H1 (cell line): Measurements from ENCODE around the gene PTBP3. TPM values are rescaled to one million over a fixed set of nuclear protein-coding genes. Genes with fewer than 3 reads are reported as not detected.

ENCODE experiments used
- CTCF ChIA-PET: fragments of 300-600 bp; sonication (Branson Sonifier 250); formaldehyde crosslinking; loops from one replicate; lab custom pipeline; 2021; ENCODE audit not compliant: partially characterized antibody; lab: Charles Lee
- POLR2A ChIA-PET: fragments of 300-600 bp; sonication (Branson Sonifier 250); formaldehyde crosslinking; loops from one replicate; lab custom pipeline; 2021; ENCODE audit warnings: inconsistent platforms; ENCODE audit not compliant: partially characterized antibody; lab: Charles Lee
- DNase-seq, 2 experiments: peaks; one replicate each; pipeline versions ENCODE4 v3.0.0 to v3.0.0-alpha.2; 2010 to 2022; ENCODE audit warnings: low spot score in 2 of 2, low read depth in 1 of 2, mixed read lengths in 1 of 2
- FAIRE-seq: peaks from 2 replicates; lab custom pipeline; 2011; peaks lifted over from hg19 to GRCh38; lab: Jason Lieb, UNC
- H2AFZ ChIP-seq: 2 replicates; pipeline ENCODE4 v1.8.1; 2012; ENCODE audit warnings: low read length, inconsistent platforms
- H2AK5ac ChIP-seq: 2 replicates; pipeline ENCODE4 v1.6.1; 2013; ENCODE audit warnings: low read depth, low read length
- H2BK120ac ChIP-seq: replicated peaks from 2 replicates; pipeline ENCODE3; 2013; ENCODE audit warnings: low read depth, low read length, inconsistent platforms
- H2BK12ac ChIP-seq: 2 replicates; pipeline ENCODE4 v1.6.1; 2013; ENCODE audit warnings: low read depth, low read length
- H2BK15ac ChIP-seq: 2 replicates; pipeline ENCODE4 v1.6.1; 2013; ENCODE audit warnings: low read length
- H2BK20ac ChIP-seq: 2 replicates; pipeline ENCODE4 v1.6.1; 2013; ENCODE audit warnings: low read length
- H2BK5ac ChIP-seq: 2 replicates; pipeline ENCODE4 v1.6.1; 2013; ENCODE audit warnings: low read depth, low read length
- H3K14ac ChIP-seq: 2 replicates; pipeline ENCODE4 v1.6.1; 2013; ENCODE audit warnings: inconsistent platforms; ENCODE audit not compliant: insufficient read length
- H3K18ac ChIP-seq: 2 replicates; pipeline ENCODE4 v1.6.1; 2013; ENCODE audit warnings: low read length; ENCODE audit errors: extremely low read depth
- H3K23ac ChIP-seq: 2 replicates; pipeline ENCODE4 v1.6.1; 2013; ENCODE audit warnings: inconsistent platforms; ENCODE audit not compliant: insufficient read length
- H3K23me2 ChIP-seq: 2 replicates; pipeline ENCODE4 v1.6.1; 2013; ENCODE audit warnings: low read depth, low read length
- H3K27ac ChIP-seq: 2 replicates; pipeline ENCODE4 v1.6.1; 2011; ENCODE audit warnings: low read depth, low read length, inconsistent platforms
- H3K27me3 ChIP-seq, 4 experiments: replicated peaks in 1 of 4; 1 replicate in 1 of 4; 2 replicates in 3 of 4; pipeline versions ENCODE4 v1.6.1 to v1.8.1; 2011 to 2013; ENCODE audit warnings: low read length in 3 of 4, mild to moderate bottlenecking in 3 of 4, inconsistent platforms in 2 of 4, mixed read lengths in 2 of 4, moderate library complexity in 1 of 4; ENCODE audit not compliant: control insufficient read depth in 3 of 4, insufficient read depth in 3 of 4; ENCODE audit errors: extremely low read depth in 1 of 4
- H3K36me3 ChIP-seq, 4 experiments: 2 replicates each; pipeline versions ENCODE4 v1.6.1 to v1.8.1; 2011 to 2013; ENCODE audit warnings: mild to moderate bottlenecking in 4 of 4, low read length in 3 of 4, moderate library complexity in 2 of 4, control low read depth in 1 of 4, inconsistent platforms in 1 of 4; ENCODE audit not compliant: insufficient read depth in 4 of 4, control insufficient read depth in 2 of 4
- H3K4ac ChIP-seq: replicated peaks from 2 replicates; pipeline ENCODE3; 2013; ENCODE audit warnings: low read length, low read depth, mixed read lengths, inconsistent platforms; ENCODE audit not compliant: insufficient read length
- H3K4me1 ChIP-seq, 4 experiments: replicated peaks in 1 of 4; 1 replicate in 1 of 4; 2 replicates in 3 of 4; pipeline versions ENCODE4 v1.6.1 to v1.8.1; 2011 to 2013; ENCODE audit warnings: low read length in 3 of 4, inconsistent platforms in 2 of 4, mixed read lengths in 1 of 4; ENCODE audit not compliant: insufficient read depth in 4 of 4, control insufficient read depth in 3 of 4
- H3K4me2 ChIP-seq, 2 experiments: 2 replicates each; pipeline versions ENCODE4 v1.6.1 to v1.8.1; 2011 to 2013; ENCODE audit warnings: low read depth in 2 of 2, low read length in 2 of 2, control low read depth in 1 of 2, inconsistent platforms in 1 of 2, mild to moderate bottlenecking in 1 of 2; ENCODE audit not compliant: insufficient read depth in 1 of 2
- H3K4me3 ChIP-seq, 4 experiments: fragments of 200-600, 300-600 bp in 1 of 4; sonication (generic), shearing (Covaris generic), sonication (Bioruptor Twin) in 1 of 4; 2 replicates each; pipeline versions ENCODE4 v1.5.1 to v1.8.1; 2011 to 2016; ENCODE audit warnings: low read length in 4 of 4, low read depth in 3 of 4, control low read depth in 2 of 4, inconsistent platforms in 2 of 4, mild to moderate bottlenecking in 2 of 4, mixed read lengths in 1 of 4, moderate library complexity in 1 of 4; ENCODE audit not compliant: insufficient read depth in 2 of 4; ENCODE audit errors: extremely low read depth in 1 of 4
- H3K56ac ChIP-seq: replicated peaks from 2 replicates; pipeline ENCODE3; 2013; ENCODE audit warnings: low read depth, mild to moderate bottlenecking, mixed read lengths, low read length, inconsistent platforms; ENCODE audit not compliant: insufficient read length
- H3K79me1 ChIP-seq: 2 replicates; pipeline ENCODE4 v1.6.1; 2013; ENCODE audit warnings: low read depth, low read length, control low read depth
- H3K79me2 ChIP-seq, 2 experiments: 2 replicates each; pipeline versions ENCODE4 v1.6.1 to v1.8.1; 2012 to 2013; ENCODE audit warnings: low read length in 2 of 2, mild to moderate bottlenecking in 2 of 2, inconsistent platforms in 1 of 2; ENCODE audit not compliant: insufficient read depth in 2 of 2, control insufficient read depth in 1 of 2
- H3K9ac ChIP-seq, 4 experiments: replicated peaks in 1 of 4; 1 replicate in 1 of 4; 2 replicates in 3 of 4; pipeline versions ENCODE4 v1.6.1 to v1.8.1; 2011 to 2013; ENCODE audit warnings: low read depth in 3 of 4, low read length in 3 of 4, control low read depth in 2 of 4, mild to moderate bottlenecking in 2 of 4, moderate library complexity in 2 of 4, inconsistent platforms in 1 of 4; ENCODE audit errors: extremely low read depth in 1 of 4
- H3K9me3 ChIP-seq, 2 experiments: 2 replicates each; pipeline versions ENCODE4 v1.6.1 to v1.8.1; 2012 to 2013; ENCODE audit warnings: mild to moderate bottlenecking in 2 of 2, moderate library complexity in 2 of 2, control low read depth in 1 of 2, inconsistent platforms in 1 of 2, low read depth in 1 of 2, low read length in 1 of 2, mixed read lengths in 1 of 2; ENCODE audit not compliant: insufficient read depth in 2 of 2
- H4K20me1 ChIP-seq, 2 experiments: replicated peaks in 1 of 2; 2 replicates each; pipeline versions ENCODE3 to v1.8.1; 2011 to 2013; ENCODE audit warnings: inconsistent platforms in 2 of 2, low read length in 2 of 2, mild to moderate bottlenecking in 1 of 2; ENCODE audit not compliant: insufficient read depth in 2 of 2, control insufficient read depth in 1 of 2
- H4K5ac ChIP-seq: 2 replicates; pipeline ENCODE4 v1.6.1; 2013; ENCODE audit warnings: low read length, low read depth, mixed read lengths, inconsistent platforms; ENCODE audit not compliant: insufficient read length
- H4K8ac ChIP-seq: 2 replicates; pipeline ENCODE4 v1.8.0; 2013; ENCODE audit warnings: mild to moderate bottlenecking, moderate library complexity, low read length, inconsistent platforms; ENCODE audit not compliant: insufficient read depth; ENCODE audit errors: extremely low read depth
- H4K91ac ChIP-seq: replicated peaks from 2 replicates; pipeline ENCODE3; 2013; ENCODE audit warnings: low read length, mixed read lengths, inconsistent platforms; ENCODE audit not compliant: insufficient read length
- KDM5A ChIP-seq: fragments of 200-600 bp; IDR thresholded peaks from 2 replicates; pipeline ENCODE4 v1.7.1; 2012; ENCODE audit warnings: mild to moderate bottlenecking, low read length, inconsistent platforms, mixed read lengths
- NANOG ChIP-seq: IDR thresholded peaks from 2 replicates; pipeline ENCODE4 v1.6.1; 2011; ENCODE audit warnings: low read length, low read depth, mild to moderate bottlenecking, inconsistent platforms; ENCODE audit not compliant: insufficient read depth, poor library complexity, severe bottlenecking
- POU5F1 ChIP-seq: IDR thresholded peaks from 2 replicates; pipeline ENCODE4 v1.6.1; 2011; ENCODE audit warnings: low read depth, mild to moderate bottlenecking, low read length, moderate library complexity
- SP4 ChIP-seq: IDR thresholded peaks from 2 replicates; pipeline ENCODE4 v1.6.1; 2012; ENCODE audit warnings: low read length, inconsistent platforms
- TEAD4 ChIP-seq: IDR thresholded peaks from 2 replicates; pipeline ENCODE4 v1.6.1; 2012; ENCODE audit warnings: low read depth, low read length, inconsistent platforms, mixed read lengths
- WGBS, 2 experiments: shearing (Covaris generic) in 1 of 2; methylation state at CpG; one replicate each; pipeline versions ENCODE4 v1.1.6 to v1.1.7; 2013 to 2015; ENCODE audit warnings: low lambda C conversion rate in 2 of 2, mixed read lengths in 2 of 2, inconsistent platforms in 1 of 2, low coverage in 1 of 2, missing lambda C conversion rate in 1 of 2; ENCODE audit not compliant: insufficient replicate concordance in 2 of 2, insufficient coverage in 1 of 2, insufficient read length in 1 of 2; ENCODE audit errors: extremely low coverage in 1 of 2, missing lambda C conversion rate in 1 of 2; 5-methylcytosine and 5-hydroxymethylcytosine counted together
- polyA plus RNA-seq, 7 experiments: library from polyadenylated mRNA; depleted of rRNA in 3 of 7; stranded (reverse) in 5 of 7; unstranded in 2 of 7; fragments of >200 nt in 5 of 7; fragments of 200-250 nt in 2 of 7; gene quantifications; 1 replicate in 5 of 7; 2 replicates in 1 of 7; 4 replicates in 1 of 7; pipeline versions ENCODE4 v1.2.1 to v1.2.3, GENCODE V29; 2011 to 2013; ENCODE audit warnings: missing spikeins in 2 of 7, mixed read lengths in 2 of 7
- total RNA-seq: library from RNA; stranded (reverse); fragmentation: NEBNext Ultra II Directional; extraction: Animal tissue kit (Norgen Biotek cat#: 25700); gene quantifications from 2 replicates; pipeline ENCODE4 v1.2.1, GENCODE V29; 2021

Gene PTBP3
- total and polyA plus RNA-seq, 2 of the 8 experiments (the other 6 are each of a cell fraction or from before 2014, with no cell fraction given) = 51.0 to 124 TPM

DNA sequence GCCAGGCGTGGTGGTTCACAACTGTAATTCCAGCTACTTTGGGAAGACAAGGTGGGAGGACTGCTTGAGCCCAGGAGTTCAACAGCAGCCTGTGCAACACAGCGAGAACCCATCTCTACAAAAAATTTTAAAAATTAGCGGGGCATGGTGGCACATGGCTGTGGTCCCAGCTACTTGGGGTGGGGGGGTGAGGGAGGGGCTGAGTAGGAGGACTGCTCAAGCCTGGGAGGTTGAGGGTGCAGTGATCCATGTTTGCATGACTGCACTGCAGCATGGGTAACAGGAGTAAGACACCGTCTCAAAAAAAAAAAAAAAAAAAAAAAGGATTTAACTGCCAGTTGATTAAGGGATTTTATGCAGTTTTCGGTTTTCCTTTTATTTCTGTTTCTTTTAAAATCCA, 65.0 kb downstream of the PTBP3 start:
- no peak overlapping the region for H2AK5ac ChIP-seq
- FAIRE-seq = no peak
- no peak overlapping the region for H3K4me2 ChIP-seq
- H3K27me3 ChIP-seq = no peaks in the 10 kb centered on the region
- no peaks in the 10 kb centered on the region for H3K23me2 ChIP-seq
- H4K8ac ChIP-seq = no peak overlapping the region
- H2AFZ ChIP-seq = no peak overlapping the region
- WGBS, 2 experiments = 85% methylated on average over 5 of the region's 5 CpGs; no CpG with 5 or more reads in 1 of the 2 experiments
- H3K14ac ChIP-seq = no peak overlapping the region
- CTCF ChIA-PET = no interaction called here
- H2BK20ac ChIP-seq = no peak overlapping the region
- H3K36me3 ChIP-seq = peaks cover 0 to 3% (median 0%) of the 10 kb centered on the region in 4 experiments; a peak in 1 of 8 replicates
- H3K9ac ChIP-seq = no peak overlapping the region
- no peak overlapping the region for H4K5ac ChIP-seq
- H2BK12ac ChIP-seq = no peak overlapping the region
- no peaks in the 10 kb centered on the region for H3K4me1 ChIP-seq
- H3K79me2 ChIP-seq = peaks cover 0 to 22% of the 10 kb centered on the region in 2 experiments; a peak in 2 of 4 replicates
- H2BK15ac ChIP-seq = no peak overlapping the region
- no peak overlapping the region for H3K27ac ChIP-seq
- no peak overlapping the region for H4K91ac ChIP-seq
- DNase-seq = no peak
- H3K4ac ChIP-seq = no peak overlapping the region
- no peaks in the 10 kb centered on the region for H4K20me1 ChIP-seq
- POLR2A ChIA-PET = interaction anchor here (0.9 kb wide), 1 partner anchor 13 kb away, joined by 3 read pairs; no protein-coding TSS in a partner anchor
- no peak overlapping the region for H3K56ac ChIP-seq
- H3K4me3 ChIP-seq = no peak overlapping the region
- no peak overlapping the region for H2BK120ac ChIP-seq
- no peak overlapping the region for H3K23ac ChIP-seq
- no peak overlapping the region for H3K18ac ChIP-seq
- no peaks in the 10 kb centered on the region for H3K79me1 ChIP-seq
- H2BK5ac ChIP-seq = no peak overlapping the region
- no peaks in the 10 kb centered on the region for H3K9me3 ChIP-seq
- TF ChIP-seq SP4 (no peak), NANOG (no peak), POU5F1 (no peak), KDM5A (no peak), TEAD4 (no peak)
